ENCODE data around the gene KIAA0753.
"Not testable (repeated sequence)": the region's sequence is repeated elsewhere in the genome, so short reads cannot be mapped to it uniquely, and the experiment has no call there.

Gene KIAA0753

GRCh38 chr17:6596081-6596480 lies 44.4 kb downstream of the KIAA0753 start:
- DNase-seq = no peak

GRCh38 chr17:6593371-6593770 lies 47.1 kb downstream of the KIAA0753 start:
- not testable (repeated sequence) for DNase-seq

- DNase-seq = no peak
Observed at GRCh38 chr17:6592173-6592572, 48.3 kb downstream of the KIAA0753 start.

GRCh38 chr17:6591599-6592158 lies 48.8 kb downstream of the KIAA0753 start:
- no peak for DNase-seq

GRCh38 chr17:6589266-6589946 lies 51.1 kb downstream of the KIAA0753 start:
- DNase-seq = no peak

GRCh38 chr17:6588165-6588564 lies 52.3 kb downstream of the KIAA0753 start:
- DNase-seq = no peak

- no peak for DNase-seq
Observed at GRCh38 chr17:6587310-6587709, 53.2 kb downstream of the KIAA0753 start.

GRCh38 chr17:6583411-6583810 lies 57.1 kb downstream of the KIAA0753 start:
- DNase-seq = no peak

- DNase-seq = no peak
Observed at GRCh38 chr17:6580625-6581024, 59.9 kb downstream of the KIAA0753 start.

GRCh38 chr17:6578491-6578890 lies 62.0 kb downstream of the KIAA0753 start:
- DNase-seq = no peak

- DNase-seq = no peak
Observed at GRCh38 chr17:6577686-6578263, 62.7 kb downstream of the KIAA0753 start.

- no peak for DNase-seq
Observed at GRCh38 chr17:6576038-6576785, 64.3 kb downstream of the KIAA0753 start.

- DNase-seq = no peak
Observed at GRCh38 chr17:6575596-6575988, 64.9 kb downstream of the KIAA0753 start.

GRCh38 chr17:6574687-6575595 lies 65.6 kb downstream of the KIAA0753 start:
- no peak for DNase-seq

- DNase-seq = no peak
Observed at GRCh38 chr17:6573982-6574686, 66.4 kb downstream of the KIAA0753 start.

GRCh38 chr17:6573495-6573894 lies 67.0 kb downstream of the KIAA0753 start:
- not testable (repeated sequence) for DNase-seq

- DNase-seq = no peak
Observed at GRCh38 chr17:6572972-6573370, 67.5 kb downstream of the KIAA0753 start.

GRCh38 chr17:6571452-6571781 lies 69.1 kb downstream of the KIAA0753 start:
- DNase-seq = no peak

GRCh38 chr17:6570731-6571451 lies 69.6 kb downstream of the KIAA0753 start:
- DNase-seq = no peak

- no peak for DNase-seq
Observed at GRCh38 chr17:6569370-6570285, 70.9 kb downstream of the KIAA0753 start.
